GM18868 (cell line): ENCODE results near the gene ULBP2.
"Not testable (repeated sequence)": the region's sequence is repeated elsewhere in the genome, so short reads cannot be mapped to it uniquely, and the experiment has no call there.

Experiments
- ATAC-seq: cut with Tn5 transposase; IDR thresholded peaks from one replicate; pipeline ENCODE4 v1.9.1; 2021; ENCODE audit warnings: mild to moderate bottlenecking, moderate library complexity; ENCODE audit not compliant: unreplicated experiment

Gene ULBP2

GRCh38 chr6:149925974-149926777, 15.6 kb upstream of the ULBP2 start:
- peak; percentile 87 for ATAC-seq

GRCh38 chr6:149927025-149927424, 14.8 kb upstream of the ULBP2 start:
- ATAC-seq: not testable (repeated sequence)

GRCh38 chr6:149929422-149929821, 12.4 kb upstream of the ULBP2 start:
- no peak for ATAC-seq

GRCh38 chr6:149931501-149931900, 10.3 kb upstream of the ULBP2 start:
- ATAC-seq: no peak

GRCh38 chr6:149933036-149933435, 8.8 kb upstream of the ULBP2 start:
- no peak for ATAC-seq

- no peak for ATAC-seq
Observed at GRCh38 chr6:149933461-149933860, 8.4 kb upstream of the ULBP2 start.

GRCh38 chr6:149934249-149935156, 7.3 kb upstream of the ULBP2 start:
- ATAC-seq: no peak

GRCh38 chr6:149935246-149935645, 6.6 kb upstream of the ULBP2 start:
- no peak for ATAC-seq

- ATAC-seq: no peak
Observed at GRCh38 chr6:149935668-149936067, 6.1 kb upstream of the ULBP2 start.

- ATAC-seq: no peak
Observed at GRCh38 chr6:149936743-149937142, 5.1 kb upstream of the ULBP2 start.

GRCh38 chr6:149938013-149938570, 3.7 kb upstream of the ULBP2 start:
- not testable (repeated sequence) for ATAC-seq

GRCh38 chr6:149938571-149939355, 3.1 kb upstream of the ULBP2 start:
- ATAC-seq: peak; percentile 66

- ATAC-seq: no peak
Observed at GRCh38 chr6:149939356-149939648, 2.5 kb upstream of the ULBP2 start.

- ATAC-seq: no peak
Observed at GRCh38 chr6:149939909-149940671, 1.7 kb upstream of the ULBP2 start.

GRCh38 chr6:149940672-149940982, 1.2 kb upstream of the ULBP2 start:
- no peak for ATAC-seq

- ATAC-seq: no peak
Observed at GRCh38 chr6:149942461-149942829, 631 bp downstream of the ULBP2 start.

- ATAC-seq: not testable (repeated sequence)
Observed at GRCh38 chr6:149943321-149943720, 1.5 kb downstream of the ULBP2 start.

- not testable (repeated sequence) for ATAC-seq
Observed at GRCh38 chr6:149945276-149945675, 3.5 kb downstream of the ULBP2 start.

GRCh38 chr6:149946631-149947030, 4.8 kb downstream of the ULBP2 start:
- not testable (repeated sequence) for ATAC-seq

GRCh38 chr6:149947533-149947932, 5.7 kb downstream of the ULBP2 start:
- ATAC-seq: not testable (repeated sequence)
